GM10266 (cell line): ENCODE measurements around the gene LOXHD1.

ENCODE experiments used
- DNase-seq: peaks from one replicate; pipeline ENCODE4 v3.0.0; 2012; ENCODE audit errors: extremely low spot score
- CTCF ChIP-seq: IDR thresholded peaks from 2 replicates; pipeline ENCODE4 v1.5.1; 2012; ENCODE audit warnings: mild to moderate bottlenecking, low read depth; ENCODE audit not compliant: control insufficient read depth, insufficient read depth; ENCODE audit errors: missing control alignments

LOXHD1 gene

GRCh38 chr18:46429649-46430224 lies 227.3 kb downstream of the LOXHD1 start:
- TF ChIP-seq CTCF, result no peak
- no peak for DNase-seq

GRCh38 chr18:46429130-46429529 lies 227.9 kb downstream of the LOXHD1 start:
- no peak for DNase-seq
- no peak for TF ChIP-seq CTCF

- no peak for DNase-seq
- no peak for TF ChIP-seq CTCF
These were observed 228.7 kb downstream of the LOXHD1 start for GRCh38 chr18:46428368-46428767.

- DNase-seq, result no peak
- TF ChIP-seq CTCF, result no peak
These were observed 229.6 kb downstream of the LOXHD1 start for GRCh38 chr18:46427216-46427995.
